ENCODE data around the gene PIGH. TPM values are rescaled to one million over a fixed set of nuclear protein-coding genes. Genes with fewer than 3 reads are reported as not detected.
"Not testable (repeated sequence)": the region's sequence is repeated elsewhere in the genome, so short reads cannot be mapped to it uniquely, and the experiment has no call there.

The PIGH gene
- total RNA-seq, 2 experiments from 2014 or later: 13.1 to 17.1 TPM

- Mint-ChIP-seq H3K27me3 (no peaks in the 10 kb centered on the region), H3K36me3 (no peaks in the 10 kb centered on the region), H3K27ac (no peak overlapping the region), H3K9me3 (no peaks in the 10 kb centered on the region), H3K4me1 (ENCODE audit: low read depth) (no peaks in the 10 kb centered on the region), H3K4me3 (no peak overlapping the region)
- DNase-seq: no peak
- intact Hi-C loops (cut with micrococcal nuclease): no loop called here
- ChIA-PET CTCF (no interaction called here), POLR2A (no interaction called here)
Measured at GRCh38 chr14:67630186-67630585, 30.1 kb upstream of the PIGH start.

GRCh38 chr14:67627519-67627918 is 27.5 kb upstream of the PIGH start:
- Mint-ChIP-seq H3K27ac (no peak overlapping the region), H3K36me3 (peaks cover 2% of the 10 kb centered on the region), H3K27me3 (peaks cover 4% of the 10 kb centered on the region), H3K4me1 (ENCODE audit: low read depth) (peaks cover 8% of the 10 kb centered on the region), H3K4me3 (no peak overlapping the region), H3K9me3 (no peaks in the 10 kb centered on the region)
- ChIA-PET CTCF (interaction anchor here (0.8 to 1.2 kb wide), 3 partner anchors 8 to 77 kb away, joined by 3 to 7 read pairs (median 3); partner anchors contain the start of genes ARG2 and PIGH), POLR2A (no interaction called here)
- no peak for DNase-seq
- intact Hi-C loops (cut with micrococcal nuclease): no loop called here

GRCh38 chr14:67626131-67626530 is 26.1 kb upstream of the PIGH start:
- H3K4me1 Mint-ChIP-seq (ENCODE audit: low read depth); H3K4me3 Mint-ChIP-seq; intact Hi-C loops (cut with micrococcal nuclease); POLR2A ChIA-PET; H3K27me3 Mint-ChIP-seq; H3K9me3 Mint-ChIP-seq; H3K27ac Mint-ChIP-seq; CTCF ChIA-PET; DNase-seq; H3K36me3 Mint-ChIP-seq: not testable (repeated sequence)

- no peak for DNase-seq
- Mint-ChIP-seq H3K4me1 (ENCODE audit: low read depth) (peaks cover 26% of the 10 kb centered on the region), H3K27ac (no peak overlapping the region), H3K36me3 (peaks cover 2% of the 10 kb centered on the region), H3K9me3 (no peaks in the 10 kb centered on the region), H3K4me3 (no peak overlapping the region), H3K27me3 (peaks cover 15% of the 10 kb centered on the region)
- ChIA-PET POLR2A (no interaction called here), CTCF (interaction anchor here (1.2 kb wide), 1 partner anchor 81 kb away, joined by 6 read pairs; no protein-coding TSS in a partner anchor)
- intact Hi-C loops (cut with micrococcal nuclease): loop anchor here (2.0 kb wide), 1 partner anchor 20 kb away; no protein-coding TSS in a partner anchor
Measured at GRCh38 chr14:67623114-67623513, 23.0 kb upstream of the PIGH start.

- DNase-seq: peak; percentile 24
- H3K4me3 Mint-ChIP-seq: no peak overlapping the region
- no peaks in the 10 kb centered on the region for H3K9me3 Mint-ChIP-seq
- CTCF ChIA-PET: interaction anchor here (1.2 kb wide), 1 partner anchor 82 kb away, joined by 6 read pairs; no protein-coding TSS in a partner anchor
- POLR2A ChIA-PET: no interaction called here
- intact Hi-C loops (cut with micrococcal nuclease): loop anchor here (2.0 kb wide), 1 partner anchor 20 kb away; no protein-coding TSS in a partner anchor
- no peak overlapping the region for H3K27ac Mint-ChIP-seq
- H3K4me1 Mint-ChIP-seq (ENCODE audit: low read depth): peaks cover 26% of the 10 kb centered on the region
- H3K27me3 Mint-ChIP-seq: peaks cover 15% of the 10 kb centered on the region
- H3K36me3 Mint-ChIP-seq: peaks cover 2% of the 10 kb centered on the region
Measured at GRCh38 chr14:67622675-67623074, 22.6 kb upstream of the PIGH start.

- Mint-ChIP-seq H3K36me3 (peaks cover 2% of the 10 kb centered on the region), H3K4me3 (peak overlapping the region; percentile 84), H3K27me3 (peaks cover 15% of the 10 kb centered on the region), H3K27ac (no peak overlapping the region), H3K9me3 (no peaks in the 10 kb centered on the region), H3K4me1 (ENCODE audit: low read depth) (peaks cover 26% of the 10 kb centered on the region)
- DNase-seq: peak; percentile 16
- POLR2A ChIA-PET: interaction anchor here (0.7 to 1.7 kb wide), 4 partner anchors 20 to 75 kb away, joined by 3 to 6 read pairs (median 4); partner anchors contain the start of genes PIGH and RDH11
- CTCF ChIA-PET: interaction anchor here (1.1 to 4.7 kb wide), 3 partner anchors 47 to 85 kb away, joined by 4 to 149 read pairs (median 92); no protein-coding TSS in a partner anchor
- intact Hi-C loops (cut with micrococcal nuclease): no loop called here
Measured at GRCh38 chr14:67620217-67620785, 20.2 kb upstream of the PIGH start.

GRCh38 chr14:67619446-67620216 is 19.6 kb upstream of the PIGH start, which contains the start of gene ARG2:
Gene ARG2 (plus strand): TSS chr14:67619920. CDS start chr14:67619978, 58 bp downstream.
- peak; percentile 98 for DNase-seq
- Mint-ChIP-seq H3K36me3 (peaks cover 2% of the 10 kb centered on the region), H3K9me3 (no peaks in the 10 kb centered on the region), H3K4me3 (peak within 1 kb of the TSS; percentile 84), H3K27me3 (peaks cover 15% of the 10 kb centered on the region), H3K27ac (no peak within 1 kb of the TSS), H3K4me1 (ENCODE audit: low read depth) (peaks cover 26% of the 10 kb centered on the region)
- ChIA-PET POLR2A (interaction anchor here (0.7 to 1.7 kb wide), 5 partner anchors 19 to 76 kb away, joined by 3 to 6 read pairs (median 4); partner anchors contain the start of genes PIGH and RDH11), CTCF (interaction anchor here (0.6 to 4.7 kb wide), 29 partner anchors 8 to 259 kb away, joined by 3 to 149 read pairs (median 4); partner anchors contain the start of genes ATP6V1D, EIF2S1, PIGH and PLEKHH1)
- intact Hi-C loops (cut with micrococcal nuclease): loop anchor here (1.0 to 2.0 kb wide), 4 partner anchors 19 to 201 kb away; partner anchors contain the start of genes PIGH and RDH11

- peaks cover 26% of the 10 kb centered on the region for H3K4me1 Mint-ChIP-seq (ENCODE audit: low read depth)
Measured at GRCh38 chr14:67618617-67619063, 18.6 kb upstream of the PIGH start.

GRCh38 chr14:67610491-67610890 is 10.4 kb upstream of the PIGH start:
- H3K4me1 Mint-ChIP-seq (ENCODE audit: low read depth): peaks cover 6% of the 10 kb centered on the region
- POLR2A ChIA-PET: no interaction called here

More at GRCh38 chr14:67618617-67619063, 18.6 kb upstream of the PIGH start:
- POLR2A ChIA-PET: interaction anchor here (0.8 kb wide), 1 partner anchor 77 kb away, joined by 4 read pairs; the partner anchor contains the start of gene RDH11
- peak overlapping the region; percentile 84 for H3K4me3 Mint-ChIP-seq
- DNase-seq: peak; percentile 22
- peaks cover 13% of the 10 kb centered on the region for H3K27me3 Mint-ChIP-seq
- no peaks in the 10 kb centered on the region for H3K9me3 Mint-ChIP-seq
- CTCF ChIA-PET: interaction anchor here (0.6 to 4.7 kb wide), 29 partner anchors 8 to 258 kb away, joined by 3 to 149 read pairs (median 4); partner anchors contain the start of genes ATP6V1D, EIF2S1, PIGH and PLEKHH1
- intact Hi-C loops (cut with micrococcal nuclease): loop anchor here (1.0 to 2.0 kb wide), 5 partner anchors 18 to 202 kb away; partner anchors contain the start of genes PIGH and RDH11
- H3K27ac Mint-ChIP-seq: no peak overlapping the region
- H3K36me3 Mint-ChIP-seq: no peaks in the 10 kb centered on the region

GRCh38 chr14:67609642-67610310 is 9.7 kb upstream of the PIGH start:
- peaks cover 6% of the 10 kb centered on the region for H3K4me1 Mint-ChIP-seq (ENCODE audit: low read depth)
- H3K9me3 Mint-ChIP-seq: no peaks in the 10 kb centered on the region
- DNase-seq: no peak
- no peak overlapping the region for H3K4me3 Mint-ChIP-seq
- H3K27me3 Mint-ChIP-seq: peaks cover 2% of the 10 kb centered on the region
- no peak overlapping the region for H3K27ac Mint-ChIP-seq
- H3K36me3 Mint-ChIP-seq: no peaks in the 10 kb centered on the region
- POLR2A ChIA-PET: no interaction called here
- intact Hi-C loops (cut with micrococcal nuclease): no loop called here
- CTCF ChIA-PET: interaction anchor here (1.0 to 5.8 kb wide), 3 partner anchors 9 to 26 kb away, joined by 3 to 16 read pairs (median 8); partner anchors contain the start of gene PIGH

More at GRCh38 chr14:67610491-67610890, 10.4 kb upstream of the PIGH start:
- intact Hi-C loops (cut with micrococcal nuclease): no loop called here
- no peak overlapping the region for H3K4me3 Mint-ChIP-seq
- peaks cover 2% of the 10 kb centered on the region for H3K27me3 Mint-ChIP-seq
- peak; percentile 35 for DNase-seq
- CTCF ChIA-PET: interaction anchor here (1.0 to 5.8 kb wide), 3 partner anchors 9 to 27 kb away, joined by 3 to 16 read pairs (median 8); partner anchors contain the start of gene PIGH
- no peaks in the 10 kb centered on the region for H3K9me3 Mint-ChIP-seq
- H3K36me3 Mint-ChIP-seq: no peaks in the 10 kb centered on the region
- H3K27ac Mint-ChIP-seq: no peak overlapping the region

- no peaks in the 10 kb centered on the region for H3K27me3 Mint-ChIP-seq
- no peak overlapping the region for H3K27ac Mint-ChIP-seq
- no peak for DNase-seq
- ChIA-PET POLR2A (no interaction called here), CTCF (interaction anchor here (0.5 to 2.4 kb wide), 4 partner anchors 11 to 165 kb away, joined by 3 to 13 read pairs (median 3); partner anchors contain the start of gene RDH12)
- peaks cover 6% of the 10 kb centered on the region for H3K4me1 Mint-ChIP-seq (ENCODE audit: low read depth)
- H3K4me3 Mint-ChIP-seq: no peak overlapping the region
- no peaks in the 10 kb centered on the region for H3K9me3 Mint-ChIP-seq
- intact Hi-C loops (cut with micrococcal nuclease): no loop called here
- H3K36me3 Mint-ChIP-seq: no peaks in the 10 kb centered on the region
Measured at GRCh38 chr14:67607646-67608045, 7.6 kb upstream of the PIGH start.

All from activated CD4-positive, alpha-beta memory T cell treated with anti-CD3 and anti-CD28 coated beads for 36 hours (primary cell).